Hepatocyte (in vitro differentiated cells): ENCODE measurements around the gene NELFCD. TPM values are rescaled to one million over a fixed set of nuclear protein-coding genes. Genes with fewer than 3 reads are reported as not detected.

ENCODE experiments used
- DNase-seq: peaks from one replicate; pipeline ENCODE4 v3.0.0-alpha.2; 2016; ENCODE audit warnings: low spot score
- H2AFZ ChIP-seq: fragments of 200-600 bp; sonication (generic); 2 replicates; pipeline ENCODE4 v1.6.0; 2016; ENCODE audit warnings: antibody characterized with exemption, mild to moderate bottlenecking
- H3K27ac ChIP-seq: fragments of 200-600 bp; sonication (generic); 2 replicates; pipeline ENCODE4 v1.5.1; 2016; ENCODE audit warnings: mild to moderate bottlenecking
- H3K27me3 ChIP-seq: fragments of 200-600 bp; sonication (generic); 2 replicates; pipeline ENCODE4 v1.6.1; 2016
- H3K36me3 ChIP-seq: fragments of 200-600 bp; sonication (generic); replicated peaks from 2 replicates; pipeline ENCODE4 v1.5.1; 2016; ENCODE audit warnings: low read depth; ENCODE audit not compliant: insufficient read depth
- H3K4me1 ChIP-seq: fragments of 200-600 bp; sonication (generic); 2 replicates; pipeline ENCODE4 v1.5.1; 2016; ENCODE audit warnings: mild to moderate bottlenecking, moderate library complexity; ENCODE audit not compliant: insufficient read depth
- H3K4me2 ChIP-seq: fragments of 200-600 bp; sonication (generic); 2 replicates; pipeline ENCODE4 v1.6.0; 2016
- H3K4me3 ChIP-seq: fragments of 200-600 bp; sonication (generic); 2 replicates; pipeline ENCODE4 v1.5.1; 2016; ENCODE audit warnings: mild to moderate bottlenecking
- H3K79me2 ChIP-seq: fragments of 200-600 bp; sonication (generic); 2 replicates; pipeline ENCODE4 v1.6.0; 2017; ENCODE audit warnings: mild to moderate bottlenecking
- H3K9me2 ChIP-seq: fragments of 200-600 bp; sonication (generic); replicated peaks from 2 replicates; pipeline ENCODE4 v1.6.0; 2017; ENCODE audit warnings: mild to moderate bottlenecking; ENCODE audit not compliant: insufficient read depth
- H3K9me3 ChIP-seq: fragments of 200-600 bp; sonication (generic); 2 replicates; pipeline ENCODE4 v1.5.1; 2016; ENCODE audit warnings: low read depth, mild to moderate bottlenecking
- H4K20me1 ChIP-seq: fragments of 200-600 bp; sonication (generic); 2 replicates; pipeline ENCODE4 v1.6.0; 2016; ENCODE audit warnings: mild to moderate bottlenecking; ENCODE audit not compliant: insufficient read depth, poor library complexity, severe bottlenecking
- EZH2 ChIP-seq: fragments of 200-600 bp; sonication (generic); IDR thresholded peaks from 2 replicates; pipeline ENCODE4 v1.6.1; 2016; ENCODE audit warnings: antibody characterized with exemption, mild to moderate bottlenecking, borderline replicate concordance
- EZH2phosphoT487 ChIP-seq: fragments of 200-600 bp; sonication (generic); IDR thresholded peaks from one replicate; pipeline ENCODE4 v1.6.1; 2018; ENCODE audit warnings: antibody characterized with exemption, mild to moderate bottlenecking, low read depth, moderate library complexity; ENCODE audit not compliant: unreplicated experiment, severe bottlenecking
- WGBS: methylation state at CpG from one replicate; pipeline ENCODE4 v1.1.6; 2016; ENCODE audit warnings: low lambda C conversion rate; ENCODE audit errors: missing lambda C conversion rate; 5-methylcytosine and 5-hydroxymethylcytosine counted together
- polyA plus RNA-seq: library from polyadenylated mRNA; unstranded; fragments of >200 nt; fragmentation: Nextera tagmentation; extraction: Ambion mirVana; gene quantifications from 2 replicates; pipeline ENCODE4 v1.2.1, GENCODE V29; 2016
- total RNA-seq: library from RNA; depleted of rRNA; stranded (reverse); fragments of >200 nt; gene quantifications from 2 replicates; pipeline ENCODE4 v1.2.3, GENCODE V29; 2014
- TF ChIP-seq, protein P1 (sequence below): fragments of 200-600 bp; sonication (generic); IDR thresholded peaks from 2 replicates; pipeline ENCODE4 v1.5.1; 2016; ENCODE audit warnings: antibody characterized with exemption, mild to moderate bottlenecking; ENCODE audit not compliant: poor library complexity

NELFCD gene
- total and polyA plus RNA-seq, 2 experiments from 2014 or later = 48.3 to 64.0 TPM

DNA sequence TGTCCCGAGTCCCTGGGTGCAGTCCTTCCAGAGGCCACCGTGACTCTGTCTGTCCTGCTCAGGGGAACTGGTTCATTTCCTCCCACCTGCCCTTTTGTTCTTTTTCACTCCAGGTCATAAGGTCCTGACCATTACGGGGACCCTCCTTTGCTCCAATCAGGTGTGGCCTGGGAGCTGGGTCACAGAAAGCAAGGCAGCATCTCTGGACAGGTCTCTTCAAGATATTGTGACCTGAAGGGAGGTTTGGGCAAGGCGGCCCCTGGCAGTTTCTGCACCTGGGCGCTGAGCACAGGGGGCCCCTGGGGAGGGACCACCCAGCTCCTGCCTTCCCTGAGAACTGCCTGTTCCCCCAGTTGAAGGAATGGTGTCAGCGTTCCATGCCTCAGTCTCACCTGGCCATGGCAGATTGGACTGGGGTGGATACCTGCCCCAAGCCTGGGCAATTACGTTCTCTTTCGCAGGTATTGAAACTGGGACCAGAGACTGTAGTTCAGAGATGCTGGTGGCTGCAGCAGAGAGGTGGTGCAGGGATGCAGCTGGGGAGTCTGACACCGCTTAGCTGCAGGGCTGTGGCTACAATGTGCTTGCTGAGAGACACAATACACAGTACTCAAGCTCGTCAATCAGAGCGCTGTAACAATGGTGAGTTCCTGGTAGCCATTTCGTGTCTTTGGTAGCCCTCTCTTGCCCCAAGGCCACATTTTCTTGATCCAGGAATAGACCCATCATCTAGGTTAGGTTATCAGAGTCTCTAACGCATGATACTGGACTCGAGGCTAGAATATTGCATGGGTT, 15.6 kb upstream of the NELFCD start:
- no peaks in the 10 kb centered on the region for H3K9me3 ChIP-seq
- H3K36me3 ChIP-seq = no peaks in the 10 kb centered on the region
- H2AFZ ChIP-seq = no peak overlapping the region
- 75% methylated on average over 14 of the region's 14 CpGs for WGBS
- no peaks in the 10 kb centered on the region for H4K20me1 ChIP-seq
- H3K27me3 ChIP-seq = no peaks in the 10 kb centered on the region
- no peaks in the 10 kb centered on the region for H3K4me1 ChIP-seq
- H3K4me3 ChIP-seq = no peak overlapping the region
- H3K4me2 ChIP-seq = no peak overlapping the region
- no peak overlapping the region for H3K27ac ChIP-seq
- TF ChIP-seq, protein P1, sequence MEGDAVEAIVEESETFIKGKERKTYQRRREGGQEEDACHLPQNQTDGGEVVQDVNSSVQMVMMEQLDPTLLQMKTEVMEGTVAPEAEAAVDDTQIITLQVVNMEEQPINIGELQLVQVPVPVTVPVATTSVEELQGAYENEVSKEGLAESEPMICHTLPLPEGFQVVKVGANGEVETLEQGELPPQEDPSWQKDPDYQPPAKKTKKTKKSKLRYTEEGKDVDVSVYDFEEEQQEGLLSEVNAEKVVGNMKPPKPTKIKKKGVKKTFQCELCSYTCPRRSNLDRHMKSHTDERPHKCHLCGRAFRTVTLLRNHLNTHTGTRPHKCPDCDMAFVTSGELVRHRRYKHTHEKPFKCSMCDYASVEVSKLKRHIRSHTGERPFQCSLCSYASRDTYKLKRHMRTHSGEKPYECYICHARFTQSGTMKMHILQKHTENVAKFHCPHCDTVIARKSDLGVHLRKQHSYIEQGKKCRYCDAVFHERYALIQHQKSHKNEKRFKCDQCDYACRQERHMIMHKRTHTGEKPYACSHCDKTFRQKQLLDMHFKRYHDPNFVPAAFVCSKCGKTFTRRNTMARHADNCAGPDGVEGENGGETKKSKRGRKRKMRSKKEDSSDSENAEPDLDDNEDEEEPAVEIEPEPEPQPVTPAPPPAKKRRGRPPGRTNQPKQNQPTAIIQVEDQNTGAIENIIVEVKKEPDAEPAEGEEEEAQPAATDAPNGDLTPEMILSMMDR = no peak
- TF ChIP-seq EZH2 (no peak), EZH2phosphoT487 (no peak)
- no peaks in the 10 kb centered on the region for H3K79me2 ChIP-seq
- DNase-seq = no peak
- no peaks in the 10 kb centered on the region for H3K9me2 ChIP-seq

DNA sequence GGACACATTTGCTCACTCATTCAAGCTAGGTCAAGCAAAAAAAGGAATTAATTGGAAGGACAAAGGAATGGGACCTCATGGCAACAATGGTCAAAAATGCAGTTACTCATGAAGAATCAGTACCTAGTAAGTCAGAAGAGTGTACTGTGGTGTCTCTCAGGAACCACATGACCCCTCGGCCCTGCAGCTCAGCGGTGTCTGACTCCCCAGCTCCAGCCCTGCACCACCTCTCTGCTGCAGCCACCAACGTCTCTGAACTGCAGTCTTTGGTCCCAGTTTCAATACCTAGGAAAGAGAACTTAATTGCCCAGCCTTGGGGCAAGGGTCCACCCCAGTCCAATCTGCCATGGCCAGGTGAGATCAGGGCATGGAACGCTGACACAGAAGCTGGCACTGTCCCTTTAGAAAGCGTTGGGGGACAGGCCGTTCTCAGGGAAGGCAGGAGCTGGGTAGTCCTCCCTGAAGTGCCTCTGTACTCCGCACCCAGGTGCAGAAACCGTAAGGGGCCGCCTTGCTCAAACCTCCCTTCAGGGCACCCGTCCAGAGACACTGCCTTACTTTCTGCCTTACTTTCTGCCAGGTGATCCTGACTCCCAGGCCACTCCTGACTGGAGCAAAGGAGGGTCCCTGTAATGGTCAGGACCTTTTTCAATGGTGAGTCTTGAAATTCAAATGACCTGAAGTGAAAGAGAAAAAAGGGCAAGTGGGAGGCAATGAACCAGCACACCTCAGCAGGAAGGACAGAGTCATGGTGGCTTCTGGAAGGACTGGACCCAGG, 13.2 kb upstream of the NELFCD start:
- TF ChIP-seq EZH2 (no peak), EZH2phosphoT487 (no peak)
- TF ChIP-seq, protein P1 = no peak
- Histone ChIP-seq H2AFZ (no peak overlapping the region), H3K4me1 (no peaks in the 10 kb centered on the region), H3K4me3 (no peak overlapping the region), H3K79me2 (no peaks in the 10 kb centered on the region), H3K9me2 (no peaks in the 10 kb centered on the region), H4K20me1 (no peaks in the 10 kb centered on the region), H3K4me2 (no peak overlapping the region), H3K9me3 (no peaks in the 10 kb centered on the region), H3K36me3 (no peaks in the 10 kb centered on the region), H3K27ac (no peak overlapping the region), H3K27me3 (no peaks in the 10 kb centered on the region)
- no peak for DNase-seq
- WGBS = 86% methylated on average over 10 of the region's 10 CpGs

DNA sequence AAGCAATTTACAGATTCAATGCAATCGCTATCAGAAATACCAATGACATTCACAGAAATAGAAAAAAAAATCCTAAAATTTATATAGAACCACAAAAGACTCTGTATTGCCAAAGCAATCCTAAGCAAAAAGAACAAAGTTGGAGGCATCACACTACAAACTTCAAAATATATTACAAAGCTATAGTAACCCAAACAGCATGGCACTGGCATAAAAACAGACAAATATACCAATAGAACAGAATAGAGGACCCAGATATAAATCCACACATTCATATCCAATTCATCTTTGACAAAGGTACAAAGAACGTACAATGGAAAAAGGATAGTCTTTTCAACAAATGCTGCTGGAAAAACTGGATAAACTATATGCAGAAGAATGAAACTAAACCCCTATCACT, 11.6 kb upstream of the NELFCD start:
- no peak overlapping the region for H2AFZ ChIP-seq
- H3K27ac ChIP-seq = no peak overlapping the region
- no peaks in the 10 kb centered on the region for H3K9me3 ChIP-seq
- H3K4me2 ChIP-seq = no peak overlapping the region
- no peaks in the 10 kb centered on the region for H3K36me3 ChIP-seq
- H3K9me2 ChIP-seq = no peaks in the 10 kb centered on the region
- no peaks in the 10 kb centered on the region for H3K27me3 ChIP-seq
- no peaks in the 10 kb centered on the region for H3K79me2 ChIP-seq
- 71% methylated on average over 2 of the region's 2 CpGs for WGBS
- H4K20me1 ChIP-seq = no peaks in the 10 kb centered on the region
- no peaks in the 10 kb centered on the region for H3K4me1 ChIP-seq
- DNase-seq = no peak
- no peak overlapping the region for H3K4me3 ChIP-seq
- TF ChIP-seq EZH2 (no peak), EZH2phosphoT487 (no peak)
- TF ChIP-seq, protein P1 = no peak
